ENCODE data around the gene PIK3CG.

DNA sequence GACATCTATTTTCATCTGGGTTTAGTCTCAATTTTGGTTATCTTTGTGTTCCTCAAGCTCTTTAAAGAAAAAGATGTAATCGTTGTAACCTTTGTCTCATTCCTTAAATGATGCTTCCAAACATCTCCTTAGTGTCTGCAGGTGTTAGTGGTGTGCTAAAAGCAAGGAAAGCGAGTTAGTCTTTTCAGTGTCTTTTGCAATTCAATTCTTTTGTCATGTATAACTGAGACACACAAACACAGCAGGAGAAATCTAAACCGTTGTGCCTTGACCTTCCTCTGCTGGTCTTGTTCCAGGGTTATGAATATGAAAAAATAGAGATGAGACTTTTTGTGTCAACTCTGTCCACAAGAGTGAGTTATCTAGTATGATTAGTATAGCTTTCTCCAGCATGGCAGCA, 40.7 kb downstream of the PIK3CG start:
- TF ChIP-seq, protein P1, sequence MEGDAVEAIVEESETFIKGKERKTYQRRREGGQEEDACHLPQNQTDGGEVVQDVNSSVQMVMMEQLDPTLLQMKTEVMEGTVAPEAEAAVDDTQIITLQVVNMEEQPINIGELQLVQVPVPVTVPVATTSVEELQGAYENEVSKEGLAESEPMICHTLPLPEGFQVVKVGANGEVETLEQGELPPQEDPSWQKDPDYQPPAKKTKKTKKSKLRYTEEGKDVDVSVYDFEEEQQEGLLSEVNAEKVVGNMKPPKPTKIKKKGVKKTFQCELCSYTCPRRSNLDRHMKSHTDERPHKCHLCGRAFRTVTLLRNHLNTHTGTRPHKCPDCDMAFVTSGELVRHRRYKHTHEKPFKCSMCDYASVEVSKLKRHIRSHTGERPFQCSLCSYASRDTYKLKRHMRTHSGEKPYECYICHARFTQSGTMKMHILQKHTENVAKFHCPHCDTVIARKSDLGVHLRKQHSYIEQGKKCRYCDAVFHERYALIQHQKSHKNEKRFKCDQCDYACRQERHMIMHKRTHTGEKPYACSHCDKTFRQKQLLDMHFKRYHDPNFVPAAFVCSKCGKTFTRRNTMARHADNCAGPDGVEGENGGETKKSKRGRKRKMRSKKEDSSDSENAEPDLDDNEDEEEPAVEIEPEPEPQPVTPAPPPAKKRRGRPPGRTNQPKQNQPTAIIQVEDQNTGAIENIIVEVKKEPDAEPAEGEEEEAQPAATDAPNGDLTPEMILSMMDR (IDR thresholded peaks at IDR 0.05): no peak
- TF ChIP-seq SIN3A (IDR thresholded peaks at IDR 0.05; ENCODE audit: borderline replicate concordance, insufficient read depth, low read depth, low read length) (no peak), POLR2AphosphoS5 (IDR thresholded peaks at IDR 0.05; ENCODE audit: low read depth, low read length) (no peak), TCF7L2 (IDR thresholded peaks at IDR 0.05; ENCODE audit: low read depth, low read length) (no peak)
